ENCODE results near the gene TBX20.
"Not testable (repeated sequence)": the region's sequence is repeated elsewhere in the genome, so short reads cannot be mapped to it uniquely, and the experiment has no call there.

The TBX20 gene

GRCh38 chr7:35167158-35167557 is 86.7 kb downstream of the TBX20 start:
- not testable (repeated sequence) for H3K9me3 Mint-ChIP-seq, H3K27ac Mint-ChIP-seq, H3K27me3 Mint-ChIP-seq, H3K4me3 Mint-ChIP-seq, H3K4me1 Mint-ChIP-seq, H3K36me3 Mint-ChIP-seq

- not testable (repeated sequence) for H3K27ac Mint-ChIP-seq, H3K27me3 Mint-ChIP-seq, H3K4me1 Mint-ChIP-seq, H3K9me3 Mint-ChIP-seq, H3K36me3 Mint-ChIP-seq, H3K4me3 Mint-ChIP-seq
Measured at GRCh38 chr7:35161059-35161740, 92.7 kb downstream of the TBX20 start.

Measured in activated naive CD4-positive, alpha-beta T cell treated with anti-CD3 and anti-CD28 coated beads, Interleukin-2, amount 50 U/mL, for 24 hours (primary cell).